HG02610 (cell line): ENCODE measurements around the gene SACM1L.

Source experiments
- ATAC-seq: cut with Tn5 transposase; IDR thresholded peaks from one replicate; pipeline ENCODE4 v1.9.1; 2021; ENCODE audit warnings: mild to moderate bottlenecking, moderate library complexity; ENCODE audit not compliant: unreplicated experiment

The SACM1L gene

GRCh38 chr3:45781841-45782240 lies 92.6 kb downstream of the SACM1L start:
- no peak for ATAC-seq

- ATAC-seq = no peak
These were observed 93.2 kb downstream of the SACM1L start for GRCh38 chr3:45782381-45782780.

- ATAC-seq = no peak
These were observed 94.5 kb downstream of the SACM1L start for GRCh38 chr3:45783667-45784066.

- no peak for ATAC-seq
These were observed 96.5 kb downstream of the SACM1L start for GRCh38 chr3:45785605-45786150.

- no peak for ATAC-seq
These were observed 97.8 kb downstream of the SACM1L start for GRCh38 chr3:45786801-45787495.

GRCh38 chr3:45787551-45787950 lies 98.4 kb downstream of the SACM1L start:
- ATAC-seq = no peak

DNA sequence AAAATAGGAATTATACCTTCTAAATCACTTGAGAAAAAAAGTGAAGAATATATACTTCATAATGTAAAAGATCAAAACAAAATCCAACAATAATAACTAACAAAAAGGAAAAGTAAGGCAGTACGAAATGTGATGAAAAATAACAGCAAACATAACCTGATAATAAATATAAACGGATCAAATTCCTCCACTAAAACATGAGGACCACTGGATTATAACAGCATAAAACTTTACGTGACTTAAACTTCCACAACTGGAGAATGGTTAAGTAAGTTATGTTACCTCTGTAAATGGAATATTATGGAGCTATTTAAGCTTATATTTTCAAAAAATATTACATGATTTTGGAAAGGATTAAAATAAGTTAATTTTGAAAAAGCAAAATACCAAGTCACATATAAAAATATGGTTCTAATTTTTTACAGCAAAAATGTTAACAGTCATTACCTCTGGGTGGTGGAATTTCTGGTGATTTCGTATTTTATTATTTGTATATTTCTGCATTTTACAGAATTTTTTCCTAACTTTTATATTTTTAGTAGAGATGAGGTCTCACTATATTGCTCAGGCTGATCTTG lies 100.1 kb downstream of the SACM1L start:
- ATAC-seq = no peak

DNA sequence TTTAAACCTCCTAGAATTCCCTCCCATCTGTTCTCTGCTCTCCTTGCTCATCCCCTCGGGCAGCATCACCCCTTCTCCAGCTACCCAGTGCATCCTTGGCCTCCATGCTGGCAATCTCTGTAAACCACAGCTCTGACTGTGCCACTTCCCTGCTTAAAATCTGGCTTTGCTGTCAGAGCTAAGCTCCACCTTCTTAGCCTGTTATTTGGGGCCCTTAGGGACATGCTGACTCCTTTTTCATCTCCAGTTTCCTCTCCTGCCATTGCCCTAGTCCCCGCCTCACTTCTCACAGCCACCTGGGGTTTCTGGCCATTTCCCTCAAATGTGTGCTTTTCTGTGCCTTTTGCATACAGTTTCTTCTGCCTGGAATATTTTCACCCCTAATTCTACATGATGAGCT lies 101.4 kb downstream of the SACM1L start:
- ATAC-seq = no peak

DNA sequence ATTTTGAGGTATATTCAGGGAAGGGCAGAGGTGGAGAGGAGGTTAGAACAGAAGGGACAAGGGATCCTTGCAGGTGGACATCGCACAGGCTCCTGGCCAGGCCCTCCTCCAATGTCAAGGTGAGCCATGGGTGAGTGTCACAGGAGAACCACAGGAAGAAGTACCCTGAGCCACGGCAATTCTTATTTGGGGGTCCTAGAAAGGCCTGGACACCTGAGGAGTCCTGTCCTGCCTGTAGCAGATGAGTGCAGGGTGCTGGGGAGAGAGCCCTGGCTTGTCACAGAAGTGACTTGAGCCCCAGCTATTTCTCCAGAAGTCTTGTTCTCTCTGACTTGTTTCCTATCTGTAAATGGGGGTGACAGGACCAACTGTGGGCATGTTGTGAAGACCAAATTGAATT lies 102.8 kb downstream of the SACM1L start:
- no peak for ATAC-seq

DNA sequence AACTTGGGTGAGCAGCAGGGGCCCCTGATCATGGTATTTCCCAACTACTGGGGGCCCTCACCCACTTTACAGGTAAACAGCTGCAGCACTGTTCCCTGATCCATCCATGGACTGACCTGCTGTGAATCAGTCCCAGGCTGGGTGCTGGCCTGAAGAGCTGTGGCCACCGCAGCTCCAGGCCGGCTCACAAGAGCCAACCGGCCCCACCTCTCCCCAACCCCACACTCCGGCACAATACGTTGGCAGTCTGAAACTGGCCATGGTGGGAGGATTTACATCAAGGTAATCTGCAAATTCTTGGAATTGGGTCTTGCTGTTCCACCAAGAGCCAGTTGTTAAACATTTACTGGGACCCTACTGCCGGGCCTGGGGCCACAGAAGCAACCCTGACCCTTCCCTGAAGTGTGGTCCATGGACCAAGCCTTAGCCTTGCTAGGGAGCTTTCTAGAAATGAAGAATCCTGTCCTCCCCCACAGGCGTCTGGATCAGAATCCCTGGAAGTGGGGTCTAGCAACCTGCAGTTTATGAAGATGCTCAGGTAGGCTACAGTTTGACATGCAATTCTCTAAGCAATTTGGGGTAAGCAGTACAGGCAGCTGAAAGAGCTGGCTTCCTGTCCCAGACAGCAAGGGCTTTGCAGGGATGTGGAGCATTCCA lies 103.4 kb downstream of the SACM1L start:
- no peak for ATAC-seq

DNA sequence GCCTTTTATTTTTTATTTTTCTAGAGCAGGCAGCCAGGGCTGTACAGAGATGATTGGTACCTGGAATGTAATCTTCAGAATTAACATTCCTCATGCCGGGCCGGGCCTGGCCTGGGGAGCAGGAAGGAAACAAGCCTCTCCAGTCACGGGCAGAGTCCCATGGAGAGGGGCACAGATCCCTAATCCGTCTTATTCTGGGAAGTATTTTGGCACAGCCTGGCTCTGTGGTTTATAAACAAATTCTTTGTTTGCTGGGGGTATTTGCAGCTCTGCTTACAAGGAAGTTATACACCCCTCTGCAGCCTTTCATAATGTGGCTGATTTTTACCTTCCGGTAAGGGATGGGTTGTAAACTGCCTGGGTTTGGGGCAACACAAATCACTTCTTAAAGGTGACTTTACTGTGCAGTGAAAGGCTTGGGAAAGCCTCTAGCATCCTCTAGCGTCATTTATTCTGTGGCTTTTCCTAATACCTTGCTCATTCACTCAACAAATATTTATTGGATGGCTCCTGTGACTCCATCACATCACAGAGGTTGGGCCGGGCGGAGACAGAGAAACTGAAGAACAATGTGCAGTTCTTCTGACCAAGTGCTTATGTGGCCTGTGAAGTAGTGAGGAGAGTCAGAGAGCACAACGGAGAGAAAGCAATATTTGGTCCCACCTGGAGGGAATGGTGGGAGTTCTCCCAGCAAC lies 104.4 kb downstream of the SACM1L start:
- ATAC-seq = no peak

GRCh38 chr3:45794177-45794560 lies 105.0 kb downstream of the SACM1L start:
- no peak for ATAC-seq

- ATAC-seq = no peak
These were observed 105.5 kb downstream of the SACM1L start for GRCh38 chr3:45794660-45795059.
